ENCODE results near the gene B3GALT4.

B3GALT4 gene

DNA sequence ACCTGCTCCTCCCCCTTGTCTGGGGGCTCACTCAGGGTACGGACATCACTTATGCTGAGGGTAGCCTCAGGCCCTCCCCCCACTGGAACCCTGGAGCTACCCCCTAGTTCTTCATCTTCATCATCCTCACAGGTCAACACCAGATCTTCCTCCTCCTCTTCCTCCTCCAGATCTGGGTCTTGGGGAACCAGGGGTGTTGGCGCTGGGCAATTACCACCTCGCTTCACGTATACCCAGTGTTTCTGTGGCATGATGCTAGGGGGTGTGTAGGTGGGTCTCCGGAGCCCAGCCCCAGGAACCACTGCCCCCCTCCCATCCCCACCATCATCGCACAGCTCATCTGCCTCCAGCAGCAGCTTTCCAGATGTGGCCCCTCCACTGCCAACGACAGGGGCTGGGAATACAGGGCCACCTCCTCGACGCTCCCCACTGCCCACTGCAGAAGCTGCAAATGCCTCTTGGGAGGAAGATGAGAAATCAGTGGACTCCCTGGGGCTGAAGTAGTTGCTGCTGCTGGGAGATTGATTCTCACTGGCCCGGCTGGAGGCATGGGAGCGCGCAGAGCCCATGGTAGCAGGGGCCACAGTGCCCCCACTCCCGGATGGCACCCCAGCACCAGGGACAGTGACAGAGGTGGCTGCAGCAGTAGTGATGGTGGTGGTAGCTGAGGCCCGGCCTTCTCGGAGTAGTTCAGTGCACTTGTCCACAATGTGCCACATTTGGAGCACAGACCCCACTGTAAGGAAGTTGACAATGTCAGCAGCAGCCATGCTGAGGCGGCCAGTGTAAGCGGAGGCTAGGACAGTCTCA, 39.1 kb downstream of the B3GALT4 start:
- no peak for DNase-seq (ENCODE audit: low read depth)

DNA sequence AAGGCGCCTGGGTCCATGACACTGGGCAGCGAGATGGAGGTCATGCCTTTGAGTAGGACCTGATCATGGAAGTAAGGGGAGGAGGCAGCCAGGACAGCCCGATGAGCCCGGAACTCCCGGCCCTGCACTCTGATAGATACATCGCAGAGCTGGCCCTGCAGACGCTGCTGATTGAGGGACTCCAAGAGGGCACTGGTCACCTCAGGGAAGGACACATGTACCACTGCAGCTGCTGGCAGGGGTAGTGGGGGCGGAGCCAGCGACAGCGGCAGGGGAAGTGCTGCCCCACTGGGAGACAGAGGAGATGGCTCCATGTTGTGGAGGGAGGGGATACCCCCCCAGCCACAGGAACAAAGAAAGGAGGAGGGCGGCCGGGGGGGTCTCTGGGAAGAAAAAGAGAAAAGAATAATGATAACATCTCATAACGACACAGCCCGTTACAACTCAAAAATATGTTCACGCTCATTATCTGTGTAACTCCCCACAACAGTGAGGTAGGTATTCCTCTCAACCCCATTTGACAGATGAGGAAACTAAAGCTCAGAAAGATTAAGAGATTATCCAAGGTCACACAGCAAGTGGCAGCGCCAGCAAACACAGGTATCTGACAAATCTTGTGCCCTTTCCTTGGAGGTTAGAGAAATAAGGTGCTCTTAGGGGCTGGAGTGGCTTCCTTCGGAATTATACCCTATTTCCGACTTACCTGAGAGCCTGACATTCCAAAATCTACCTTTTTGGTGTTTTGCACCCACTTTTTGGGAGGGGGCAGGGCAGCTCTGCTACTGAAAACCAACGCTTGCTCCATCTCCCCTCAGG, 39.9 kb downstream of the B3GALT4 start:
- no peak for DNase-seq (ENCODE audit: low read depth)

DNA sequence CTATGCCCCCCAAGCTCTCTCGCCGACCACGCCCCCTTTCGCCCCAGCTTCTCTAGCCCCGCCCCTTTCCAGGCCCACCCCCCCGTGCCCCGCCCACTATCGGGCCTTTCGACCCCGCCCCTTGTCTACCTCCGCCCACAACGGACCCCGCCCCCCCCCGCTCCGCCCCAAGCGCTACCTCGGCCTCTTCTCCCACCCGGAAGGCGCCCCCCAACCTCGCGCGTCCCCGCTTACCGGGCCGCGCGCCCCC, 40.4 kb downstream of the B3GALT4 start:
- no peak for DNase-seq (ENCODE audit: low read depth)

DNA sequence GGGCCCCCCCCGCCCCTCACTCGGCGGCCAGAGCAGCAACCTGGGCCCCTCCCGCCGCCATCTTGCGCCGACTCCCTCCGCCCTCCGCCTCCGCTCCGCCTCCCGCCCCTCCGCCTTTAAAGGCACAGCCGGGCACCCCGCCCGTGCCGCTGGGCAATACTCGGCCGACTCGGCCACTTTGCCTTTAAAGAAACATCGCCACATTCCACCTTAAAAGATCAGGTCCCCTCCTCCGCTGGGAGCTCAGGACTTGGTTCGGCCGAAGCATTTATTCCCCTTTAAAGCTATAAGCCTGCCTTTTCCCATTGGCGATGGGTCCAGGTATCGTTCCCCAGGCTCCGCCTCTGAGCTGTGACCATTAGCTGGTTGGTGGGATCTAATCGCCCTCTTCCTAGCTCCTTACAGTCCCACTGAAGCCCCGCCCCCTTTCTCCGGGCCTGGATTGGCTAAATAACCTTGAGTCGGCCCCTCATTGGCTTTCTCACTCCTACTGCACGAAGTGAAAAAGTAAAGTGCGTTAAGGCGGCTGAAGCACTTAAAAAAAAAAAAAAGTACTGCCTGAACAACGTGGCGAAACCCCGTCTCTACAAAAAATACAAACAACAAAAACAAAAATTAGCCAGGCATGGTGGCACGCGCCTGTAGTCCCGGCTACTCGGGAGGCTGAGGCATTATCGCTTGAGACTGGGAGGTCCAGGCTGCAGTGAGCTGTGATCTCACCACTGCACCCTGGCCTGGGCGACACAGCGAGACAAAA, 40.9 kb downstream of the B3GALT4 start, which contains the start of gene ZBTB22:
Gene ZBTB22, minus strand, starts transcription at position 76 of the 757 bp plus-strand sequence. CDS start 828 bp downstream, outside the sequence.
- peak; percentile 92 for DNase-seq (ENCODE audit: low read depth)

DNA sequence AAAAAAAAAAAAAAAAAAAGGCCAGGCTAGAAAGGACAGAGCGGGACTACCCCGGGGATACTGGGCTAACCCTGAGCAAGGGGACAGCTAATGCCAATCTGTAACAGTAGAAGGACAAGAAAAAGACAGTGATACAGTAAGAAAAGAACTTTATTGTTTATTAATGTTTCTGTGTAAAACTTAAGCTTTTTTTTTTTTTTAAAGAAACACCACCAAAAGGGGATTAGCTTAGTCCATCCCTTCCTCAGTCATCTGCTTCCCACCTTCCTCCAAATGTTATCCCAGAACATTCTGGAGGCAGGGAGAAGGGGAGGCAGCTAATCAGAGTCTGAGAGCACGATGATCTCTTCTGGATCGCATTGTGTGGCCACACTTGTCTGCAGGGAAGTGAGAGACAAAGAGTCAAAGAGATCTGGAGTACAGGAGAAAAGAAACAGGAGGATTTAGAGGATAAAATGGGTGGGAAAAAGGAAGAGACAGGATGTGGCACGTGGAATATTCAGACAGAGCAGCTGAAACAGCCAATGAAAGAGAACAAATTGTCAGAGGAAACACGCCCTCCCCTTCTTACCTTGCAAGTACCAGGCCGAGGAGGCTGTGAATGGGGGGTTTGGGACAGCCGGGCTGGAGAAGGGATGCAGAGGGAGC, 41.6 kb downstream of the B3GALT4 start:
- no peak for DNase-seq (ENCODE audit: low read depth)

DNA sequence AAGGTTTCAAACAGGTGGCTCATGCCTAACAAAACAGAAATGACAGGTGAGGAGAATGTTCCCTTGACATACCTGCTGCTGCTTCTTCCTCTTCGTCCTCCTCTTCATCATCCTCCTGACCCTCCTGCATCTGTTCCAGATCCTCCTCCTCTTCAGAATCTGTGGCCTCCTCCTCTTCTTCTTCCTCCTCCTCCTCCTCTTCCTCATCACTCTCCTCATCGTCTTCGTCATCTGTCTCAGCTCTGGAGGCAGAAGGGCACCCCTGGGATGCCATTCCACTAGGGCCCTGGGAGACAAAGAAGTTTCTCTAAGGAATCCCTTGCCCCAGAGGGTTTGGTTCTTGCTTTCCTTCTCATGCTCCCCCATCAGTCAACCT, 43.0 kb downstream of the B3GALT4 start:
- DNase-seq (ENCODE audit: low read depth), result no peak

DNA sequence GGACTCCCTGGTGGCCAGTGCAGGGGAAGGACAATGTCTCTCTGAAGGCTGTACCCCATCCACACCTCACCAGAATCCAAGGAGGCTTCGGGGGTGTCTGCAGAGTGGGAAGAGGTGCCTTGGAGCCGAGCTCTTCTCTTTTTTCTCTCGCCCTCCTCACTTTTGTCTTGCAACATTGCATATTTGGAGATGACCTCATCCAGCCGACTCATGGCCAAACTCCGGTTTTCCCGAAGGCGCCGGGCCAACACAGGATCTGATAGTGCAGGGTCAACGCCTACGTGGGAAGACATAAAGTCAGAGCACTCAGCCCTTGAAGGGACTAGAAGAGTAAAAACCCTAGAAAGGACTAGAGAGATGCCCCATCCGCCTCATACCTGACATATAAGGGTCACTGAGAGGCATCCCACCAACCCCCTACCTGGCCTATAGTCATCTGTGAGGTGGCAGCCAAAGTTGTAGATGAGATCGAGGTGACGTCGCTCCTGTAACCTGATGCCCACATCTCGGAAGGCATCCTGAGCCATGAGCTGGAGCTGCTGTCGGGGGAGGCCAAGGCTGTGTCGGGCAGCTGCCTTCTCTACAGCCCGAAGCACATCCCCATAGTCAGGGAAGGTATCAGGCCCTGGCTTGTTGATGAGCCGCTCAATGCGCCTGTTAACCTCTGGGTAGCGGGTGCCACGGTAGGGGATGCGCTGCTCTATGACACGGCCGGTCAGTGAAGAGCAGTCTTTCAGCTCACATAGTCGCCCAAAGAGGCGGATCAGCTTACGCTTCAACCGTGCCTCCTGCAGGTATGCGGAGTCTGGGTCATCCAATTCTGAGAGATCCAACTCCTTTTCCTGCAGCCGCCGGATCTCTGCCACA, 43.6 kb downstream of the B3GALT4 start:
- DNase-seq (ENCODE audit: low read depth), result no peak

DNA sequence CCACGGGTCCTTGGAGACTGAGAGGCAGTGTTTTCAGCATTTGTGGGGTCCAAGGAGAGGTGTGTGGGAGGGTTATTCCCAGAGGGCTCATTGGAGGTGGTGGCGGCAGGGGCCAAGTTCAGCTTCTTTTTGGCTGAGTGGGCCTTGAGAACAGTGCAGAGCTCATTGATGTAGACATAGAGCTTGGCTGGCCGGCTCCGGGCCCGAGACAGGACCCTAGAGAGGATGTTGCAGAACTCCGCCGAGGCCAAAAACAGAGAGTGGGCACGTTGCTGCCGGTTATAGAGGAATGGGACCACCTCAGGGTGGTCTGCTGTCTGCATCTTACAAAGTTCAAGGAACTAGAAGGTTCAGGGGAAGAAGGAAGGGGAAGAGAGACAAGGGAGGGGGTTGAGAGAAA, 44.3 kb downstream of the B3GALT4 start:
- DNase-seq (ENCODE audit: low read depth), result no peak

DNA sequence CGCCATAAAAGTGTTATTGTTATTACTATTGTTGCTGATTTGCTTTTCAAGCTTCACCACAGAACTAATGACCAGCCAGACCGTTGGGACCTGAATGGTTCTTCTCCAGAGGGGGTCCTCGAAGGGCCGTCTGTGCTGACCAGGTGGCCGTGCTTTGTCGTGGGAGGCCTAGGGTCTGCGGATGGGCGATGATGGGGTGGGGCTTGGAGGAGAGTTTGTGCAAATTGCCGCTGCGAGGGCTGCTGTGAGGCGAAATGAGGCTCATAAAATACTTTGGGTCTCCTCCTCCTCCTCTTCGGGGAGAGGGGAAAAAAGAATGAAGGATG, 46.7 kb downstream of the B3GALT4 start:
- no peak for DNase-seq (ENCODE audit: low read depth)

DNA sequence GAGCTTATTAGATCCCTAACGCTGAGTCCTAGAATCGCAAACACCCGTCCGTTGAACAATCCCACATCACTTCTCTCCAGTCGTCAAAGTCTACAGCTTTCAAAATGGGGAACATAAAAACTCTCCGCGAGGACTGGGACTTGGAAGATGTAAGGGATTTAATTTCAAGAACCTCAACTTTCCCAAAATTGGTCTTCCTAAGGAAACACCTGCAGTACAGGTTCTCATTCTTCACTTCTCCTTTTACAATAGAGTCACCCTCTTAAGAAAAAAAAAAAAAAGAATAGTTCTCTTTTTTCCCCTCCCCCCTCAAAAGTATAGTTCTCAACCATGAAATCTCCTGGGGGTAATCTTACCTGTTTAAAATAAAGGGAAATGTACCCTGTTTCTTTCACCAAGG, 47.2 kb downstream of the B3GALT4 start:
- no peak for DNase-seq (ENCODE audit: low read depth)

Data from activated T-cell treated with anti-CD3 and anti-CD28 coated beads for 48 hours (primary cell).